Measurements from ENCODE around the gene PLXNA1. TPM values are rescaled to one million over a fixed set of nuclear protein-coding genes. Genes with fewer than 3 reads are reported as not detected.

Gene PLXNA1
- total and polyA plus RNA-seq, 2 experiments from 2014 or later, result 11.0 to 73.5 TPM

GRCh38 chr3:127026036-127026435 is 43.1 kb downstream of the PLXNA1 start:
- no peak overlapping the region for H3K27ac Mint-ChIP-seq
- H3K4me1 ChIP-seq (ENCODE audit: insufficient read depth), result no peaks in the 10 kb centered on the region
- H4K20me1 ChIP-seq (replicated peaks; ENCODE audit: insufficient read depth), result no peaks in the 10 kb centered on the region
- no peaks in the 10 kb centered on the region for H3K27me3 ChIP-seq (ENCODE audit: insufficient read depth)
- H3K4me2 ChIP-seq, result no peak overlapping the region
- H3K79me2 ChIP-seq (replicated peaks; ENCODE audit: insufficient read depth), result no peaks in the 10 kb centered on the region
- TF ChIP-seq EZH2 (IDR thresholded peaks at IDR 0.05; ENCODE audit: low read depth, unreplicated experiment) (no peak), REST (IDR thresholded peaks at IDR 0.05; ENCODE audit: unreplicated experiment) (no peak), EZH2phosphoT487 (IDR thresholded peaks at IDR 0.05; ENCODE audit: unreplicated experiment) (no peak), JUNB (IDR thresholded peaks at IDR 0.05; ENCODE audit: unreplicated experiment) (no peak), NANOG (IDR thresholded peaks at IDR 0.05; ENCODE audit: borderline replicate concordance) (no peak), CTCF (conservative IDR thresholded peaks at IDR 0.05; ENCODE audit: low read depth in 2 of 2) (no peak), ZNF114 (CRISPR knock-in tag; IDR thresholded peaks at IDR 0.05) (no peak), CREB1 (CRISPR knock-in tag; IDR thresholded peaks at IDR 0.05; ENCODE audit: low read depth) (no peak), ZNF462 (CRISPR knock-in tag; IDR thresholded peaks at IDR 0.05) (no peak), ZNF331 (CRISPR knock-in tag; IDR thresholded peaks at IDR 0.05; ENCODE audit: low read depth) (no peak), STAT1 (IDR thresholded peaks at IDR 0.05; ENCODE audit: unreplicated experiment) (no peak), POLR2AphosphoS5 (IDR thresholded peaks at IDR 0.05; ENCODE audit: low read depth) (no peak)
- TF ChIP-seq, protein P1, sequence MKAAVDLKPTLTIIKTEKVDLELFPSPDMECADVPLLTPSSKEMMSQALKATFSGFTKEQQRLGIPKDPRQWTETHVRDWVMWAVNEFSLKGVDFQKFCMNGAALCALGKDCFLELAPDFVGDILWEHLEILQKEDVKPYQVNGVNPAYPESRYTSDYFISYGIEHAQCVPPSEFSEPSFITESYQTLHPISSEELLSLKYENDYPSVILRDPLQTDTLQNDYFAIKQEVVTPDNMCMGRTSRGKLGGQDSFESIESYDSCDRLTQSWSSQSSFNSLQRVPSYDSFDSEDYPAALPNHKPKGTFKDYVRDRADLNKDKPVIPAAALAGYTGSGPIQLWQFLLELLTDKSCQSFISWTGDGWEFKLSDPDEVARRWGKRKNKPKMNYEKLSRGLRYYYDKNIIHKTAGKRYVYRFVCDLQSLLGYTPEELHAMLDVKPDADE (IDR thresholded peaks at IDR 0.05), result no peak
- H3K27me3 Mint-ChIP-seq (ENCODE audit: insufficient read depth, low read depth, poor library complexity), result peaks cover 3% of the 10 kb centered on the region
- no peaks in the 10 kb centered on the region for H3F3A ChIP-seq (replicated peaks; ENCODE audit: low read depth)
- H3K4me1 Mint-ChIP-seq, result no peaks in the 10 kb centered on the region
- no peak for DNase-seq (ENCODE audit: low spot score)
- H2AFZ ChIP-seq, result no peak overlapping the region
- no peaks in the 10 kb centered on the region for H3K9me3 Mint-ChIP-seq
- H3K4me3 ChIP-seq, result no peak overlapping the region
- H3K4me3 Mint-ChIP-seq, result no peak overlapping the region
- no peak for ATAC-seq
- no peak overlapping the region for H3K27ac ChIP-seq (ENCODE audit: low read depth)
- no peaks in the 10 kb centered on the region for H3K36me3 ChIP-seq (ENCODE audit: insufficient read depth)
- no peaks in the 10 kb centered on the region for H3K9me2 ChIP-seq (ENCODE audit: insufficient read depth)
- H3K36me3 Mint-ChIP-seq (ENCODE audit: low read depth), result peaks cover 20% of the 10 kb centered on the region

Data from GM23338 (cell line).